ENCODE results near the gene EFCAB8.
"Not testable (repeated sequence)": the region's sequence is repeated elsewhere in the genome, so short reads cannot be mapped to it uniquely, and the experiment has no call there.

Gene EFCAB8

GRCh38 chr20:32912688-32913087, 54.0 kb downstream of the EFCAB8 start:
- no peak for DNase-seq

- no peak for DNase-seq
Observed at GRCh38 chr20:32914031-32914430, 55.3 kb downstream of the EFCAB8 start.

DNA sequence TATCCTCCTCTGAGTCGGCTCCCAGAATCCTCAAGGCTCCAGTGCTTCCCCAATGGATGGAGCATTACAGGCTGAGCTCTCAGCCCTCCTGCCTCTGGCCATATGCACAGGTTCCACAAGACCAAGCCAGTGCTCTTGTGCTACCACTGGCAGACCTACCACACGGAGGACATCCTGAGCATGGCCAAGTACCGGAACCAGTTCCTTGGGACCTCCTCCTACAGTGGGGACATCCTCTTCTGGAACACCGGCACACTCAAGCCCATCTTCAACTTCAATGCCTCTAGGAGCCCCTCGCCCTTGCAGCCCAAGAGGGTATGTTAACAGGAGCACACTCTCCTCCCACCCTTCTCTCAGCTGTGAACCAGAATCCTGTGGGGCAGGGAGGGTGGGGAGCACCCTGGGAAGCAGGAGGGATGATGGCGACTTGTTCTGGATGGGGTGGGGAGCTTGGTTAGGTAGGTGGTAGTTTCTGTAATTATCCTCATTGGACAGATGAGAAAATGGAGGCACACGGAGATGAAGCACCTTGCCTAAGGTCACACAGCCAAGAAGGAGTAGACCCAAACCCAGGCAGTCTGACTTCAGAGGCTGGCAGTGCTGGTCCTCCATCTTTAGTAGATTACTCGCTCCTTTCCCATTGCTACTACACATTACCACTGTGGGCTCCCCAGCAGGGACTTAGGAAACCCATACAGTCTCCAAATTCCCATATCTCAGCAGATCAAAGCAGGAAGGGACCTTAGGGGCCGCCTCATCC, 58.6 kb downstream of the EFCAB8 start:
- DNase-seq, result no peak

DNA sequence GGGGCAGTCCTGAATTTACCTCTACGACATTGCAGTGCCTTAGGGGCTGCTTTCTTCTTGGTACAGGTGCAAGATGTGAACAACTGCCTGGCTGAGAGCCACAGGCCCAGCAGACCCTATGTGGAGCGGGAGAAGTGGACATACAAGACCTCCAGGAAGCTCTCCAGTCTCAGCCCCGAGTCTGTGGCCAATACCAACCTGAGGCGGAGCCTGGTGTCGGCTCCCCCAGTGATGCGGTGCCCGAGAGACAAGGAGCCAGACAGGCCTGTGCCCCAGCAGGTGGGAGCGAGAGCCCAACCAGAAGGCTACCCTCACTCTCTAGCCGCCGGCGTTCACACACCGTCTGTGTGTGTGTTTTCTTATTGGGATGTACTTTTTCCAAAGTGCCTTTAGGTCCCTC, 59.6 kb downstream of the EFCAB8 start:
- DNase-seq, result no peak

GRCh38 chr20:32918751-32919150, 60.0 kb downstream of the EFCAB8 start:
- no peak for DNase-seq

- DNase-seq, result no peak
Observed at GRCh38 chr20:32920066-32920465, 61.3 kb downstream of the EFCAB8 start.

GRCh38 chr20:32920530-32921298, 62.0 kb downstream of the EFCAB8 start:
- no peak for DNase-seq

GRCh38 chr20:32922466-32922865, 63.7 kb downstream of the EFCAB8 start:
- DNase-seq, result no peak

GRCh38 chr20:32924781-32925180, 66.1 kb downstream of the EFCAB8 start:
- DNase-seq, result no peak

DNA sequence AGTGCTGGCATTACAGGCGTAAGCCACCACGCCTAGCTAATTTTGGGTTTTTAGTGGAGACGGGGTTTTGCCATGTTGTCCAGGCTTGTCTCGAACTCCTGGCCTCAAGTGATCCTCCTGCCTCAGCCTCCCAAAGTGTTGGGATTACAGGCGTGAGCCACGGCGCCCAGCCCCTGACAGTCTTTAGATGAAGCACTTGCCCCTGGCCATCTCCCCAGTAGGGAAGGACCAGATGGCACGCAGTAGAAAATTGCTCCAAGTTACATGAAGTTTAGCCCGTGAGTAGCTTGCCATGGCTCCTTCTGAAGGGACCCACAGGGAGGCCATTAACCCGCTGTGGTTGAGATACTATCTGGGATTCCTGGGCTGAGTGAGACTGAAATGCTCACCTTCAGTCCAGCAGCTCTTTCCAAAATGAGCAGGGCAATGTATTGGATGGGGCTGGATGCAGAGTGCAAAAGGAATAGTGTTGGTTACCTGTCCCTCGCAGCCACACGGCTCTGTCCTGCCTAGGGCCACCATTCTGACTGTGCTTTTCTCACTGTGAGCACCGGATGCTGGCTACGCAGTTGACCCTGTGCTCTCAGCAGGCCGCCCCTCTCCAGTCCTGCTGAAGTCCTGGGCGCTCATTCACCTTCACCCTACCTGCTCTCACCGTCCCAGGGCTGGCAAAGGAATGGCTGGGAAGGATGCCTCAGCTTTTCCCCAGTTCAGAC, 66.9 kb downstream of the EFCAB8 start:
- DNase-seq, result no peak

DNA sequence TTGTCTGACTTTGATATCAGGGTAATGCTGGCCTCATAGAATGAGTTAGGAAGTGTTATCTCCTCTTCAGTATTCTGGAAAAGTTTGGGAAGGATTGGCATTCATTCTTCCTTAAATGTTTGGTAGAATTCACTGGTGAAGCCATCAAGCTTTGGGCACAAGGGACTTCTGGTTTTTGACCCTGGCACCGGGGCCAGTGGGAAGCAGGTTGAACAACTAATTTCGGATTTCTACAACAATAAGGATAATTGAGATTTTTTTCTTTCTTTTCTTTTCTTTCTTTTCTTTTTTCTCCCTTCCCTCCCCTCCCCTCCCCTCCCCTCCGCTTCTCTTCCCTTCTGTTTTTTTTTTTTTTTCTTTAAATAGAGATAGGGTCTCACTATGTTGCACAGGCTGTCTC, 70.4 kb downstream of the EFCAB8 start:
- DNase-seq, result no peak

DNA sequence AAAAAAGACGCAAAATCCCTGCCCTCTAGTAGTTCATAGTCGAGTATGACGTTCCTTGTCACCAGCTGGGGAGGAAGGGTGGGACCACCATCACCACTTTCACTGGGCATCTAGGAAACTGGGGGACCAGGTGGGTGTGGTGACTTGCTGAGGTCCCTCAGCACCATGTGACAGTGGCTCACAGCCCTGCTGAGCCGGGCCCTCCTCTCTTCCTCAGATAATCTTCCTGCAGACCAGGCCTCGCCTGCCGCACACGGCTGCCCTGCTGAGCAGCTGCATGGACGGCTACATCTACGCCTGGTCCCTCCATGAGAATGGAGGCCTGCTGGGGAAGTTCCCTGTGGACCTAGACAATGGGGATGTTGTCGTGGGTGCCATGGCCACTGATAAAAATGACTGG, 71.5 kb downstream of the EFCAB8 start:
- DNase-seq, result no peak

DNA sequence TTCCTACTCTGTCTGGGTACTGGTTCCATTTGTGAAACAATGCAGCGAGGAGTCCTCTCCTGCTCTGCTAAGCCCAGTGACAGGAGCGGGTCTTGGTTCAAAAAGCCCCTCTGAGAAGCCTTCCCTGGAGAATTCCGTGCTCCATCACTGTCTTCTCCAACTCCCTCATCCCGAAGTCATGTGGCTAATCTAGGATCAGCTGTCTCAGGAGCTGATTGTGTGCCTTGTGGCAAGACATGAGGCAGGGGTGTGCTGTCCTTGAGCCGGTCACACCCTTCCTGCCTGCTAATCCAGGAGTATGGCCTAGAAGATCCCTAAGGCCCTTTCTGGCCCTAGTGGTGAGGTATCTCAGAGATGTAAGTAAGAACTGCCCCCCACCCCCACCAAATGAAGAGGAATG, 72.0 kb downstream of the EFCAB8 start:
- no peak for DNase-seq

DNA sequence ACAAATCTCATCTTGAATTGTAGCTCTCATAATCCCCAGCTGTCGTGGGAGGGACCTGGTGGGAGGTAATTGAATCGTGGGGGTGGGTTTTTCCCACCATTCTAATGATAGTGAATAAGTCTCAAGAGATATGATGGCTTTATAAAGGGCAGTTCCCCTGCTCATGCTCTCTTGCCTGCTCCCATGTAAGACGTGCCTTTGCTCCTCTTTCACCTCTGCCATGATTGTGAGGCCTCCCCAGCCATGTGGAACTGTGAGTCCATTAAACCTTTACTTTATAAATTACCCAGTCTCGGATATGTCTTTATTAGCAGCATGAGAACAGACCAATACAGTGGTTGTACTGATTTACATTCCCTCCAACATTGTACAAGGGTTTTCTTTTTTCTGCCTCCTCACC, 75.9 kb downstream of the EFCAB8 start:
- DNase-seq, result no peak

- no peak for DNase-seq
Observed at GRCh38 chr20:32941155-32941885, 82.6 kb downstream of the EFCAB8 start.

DNA sequence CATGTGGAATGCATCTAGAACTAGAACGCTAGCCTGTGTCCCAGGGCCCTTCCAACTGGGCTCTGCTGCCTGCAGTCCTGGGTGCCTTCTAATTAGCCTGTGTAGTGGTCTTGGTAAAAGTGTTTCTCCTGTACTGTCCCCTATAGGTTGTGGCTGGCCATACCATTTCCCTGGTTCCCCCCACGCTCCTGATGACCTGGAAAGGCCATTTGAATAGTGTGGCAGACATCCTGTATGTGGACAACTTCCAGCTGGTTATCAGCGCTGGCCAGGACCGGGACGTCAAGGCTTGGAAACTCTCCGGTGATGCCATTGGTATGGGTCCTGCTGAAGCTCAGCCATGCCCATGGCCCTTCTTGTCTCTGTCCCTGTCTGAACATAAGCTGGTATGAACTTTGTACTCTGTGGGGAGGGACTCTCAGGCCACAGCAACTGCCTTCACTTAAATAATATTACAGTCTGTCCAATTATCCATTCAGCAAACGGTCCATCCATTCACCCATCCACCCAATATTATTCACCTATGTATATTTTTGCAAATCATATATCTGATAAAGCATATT, 84.8 kb downstream of the EFCAB8 start:
- no peak for DNase-seq

- DNase-seq, result peak; percentile 15
Observed at GRCh38 chr20:32945710-32946221, 87.0 kb downstream of the EFCAB8 start.

DNA sequence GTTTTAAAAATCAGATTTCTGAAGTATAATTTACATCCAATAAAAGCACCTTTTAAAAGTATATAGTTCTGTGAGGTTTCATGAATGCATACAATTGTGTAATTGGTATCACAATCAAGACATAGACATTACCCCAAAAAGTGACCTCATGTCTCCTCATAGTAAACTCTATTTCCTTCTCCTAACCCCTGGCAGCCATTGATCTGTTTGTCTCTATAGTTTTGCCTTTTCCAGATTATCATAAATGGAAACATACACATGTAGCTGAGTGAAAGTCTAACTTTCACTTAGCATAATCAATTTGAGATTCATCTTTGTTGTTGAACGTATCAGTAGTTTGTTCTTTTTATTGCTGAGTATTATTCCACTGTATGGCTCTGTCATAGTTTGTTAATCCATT, 87.9 kb downstream of the EFCAB8 start:
- no peak for DNase-seq

DNA sequence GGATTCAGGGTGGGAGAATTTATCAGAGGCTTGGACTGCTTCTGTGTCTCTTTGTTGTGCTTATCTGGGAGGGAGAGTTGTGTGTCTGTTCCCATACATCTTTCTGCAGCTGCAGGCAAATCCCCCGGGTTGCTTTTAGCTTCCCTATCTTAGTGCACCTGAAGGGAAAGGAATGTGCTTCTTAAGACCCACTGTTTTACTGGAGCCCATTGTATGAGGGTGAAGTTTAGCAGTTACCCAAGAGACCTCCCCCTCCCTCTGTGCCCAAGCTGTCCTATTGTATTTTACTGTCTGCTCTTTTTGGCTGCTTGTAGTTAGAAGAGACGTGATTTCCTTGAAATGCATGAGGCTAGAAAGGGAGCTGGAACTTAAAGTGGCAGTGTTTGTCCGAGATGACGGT, 91.8 kb downstream of the EFCAB8 start:
- not testable (repeated sequence) for DNase-seq

- DNase-seq, result no peak
Observed at GRCh38 chr20:32957459-32957858, 98.7 kb downstream of the EFCAB8 start.

DNA sequence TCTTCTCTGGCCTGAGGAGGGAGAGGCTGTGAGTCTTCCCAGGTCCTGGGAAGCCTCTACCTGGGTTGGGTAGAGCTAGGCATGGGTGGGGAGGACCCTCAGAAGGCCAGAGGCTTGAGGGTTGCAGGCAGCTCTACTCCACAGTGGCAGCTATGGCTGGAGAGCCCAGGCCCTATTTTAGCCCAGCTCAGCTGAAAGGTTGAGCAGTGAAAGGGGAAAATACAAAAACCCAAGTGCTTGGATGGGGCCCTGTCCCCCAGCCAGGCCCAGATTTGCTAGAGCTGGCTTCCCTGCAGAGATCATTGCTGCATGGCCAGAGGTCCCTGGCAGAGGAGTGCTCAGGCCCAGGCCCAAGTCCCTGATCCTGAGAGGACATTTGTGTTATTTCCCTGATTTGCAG, 99.9 kb downstream of the EFCAB8 start:
- DNase-seq, result no peak
